OCI-LY3 (cell line): ENCODE results near the gene LYRM9.
"Not testable (repeated sequence)": the region's sequence is repeated elsewhere in the genome, so short reads cannot be mapped to it uniquely, and the experiment has no call there.

Source experiments
- H2AFZ ChIP-seq: fragments of 200-600, 300-600 bp; shearing (Covaris generic); 2 replicates; pipeline ENCODE4 v1.6.0; 2014; ENCODE audit warnings: antibody characterized with exemption, low read depth, low read length
- H3K27ac ChIP-seq: fragments of 200-600, 300-600 bp; sonication (generic); 2 replicates; pipeline ENCODE4 v1.5.1; 2014; ENCODE audit warnings: mild to moderate bottlenecking, low read length, moderate library complexity, mixed read lengths
- H3K27me3 ChIP-seq: fragments of 200-600, 300-600 bp; sonication (generic); 2 replicates; pipeline ENCODE4 v1.6.1; 2014; ENCODE audit warnings: low read depth, low read length, mixed read lengths
- H3K36me3 ChIP-seq: fragments of 200-600, 300-600 bp; sonication (generic); replicated peaks from 2 replicates; pipeline ENCODE3; 2014; ENCODE audit warnings: low read depth, low read length, mixed read lengths
- H3K4me1 ChIP-seq: fragments of 300-600, 200-600 bp; sonication (generic); 2 replicates; pipeline ENCODE4 v1.6.1; 2014; ENCODE audit warnings: low read length, mixed read lengths
- H3K4me2 ChIP-seq: fragments of 200-600, 300-600 bp; sonication (generic); 2 replicates; pipeline ENCODE4 v1.6.1; 2014; ENCODE audit warnings: low read length, mixed read lengths
- H3K4me3 ChIP-seq: fragments of 300-600, 200-600 bp; sonication (generic); 2 replicates; pipeline ENCODE4 v1.5.1; 2014; ENCODE audit warnings: antibody characterized with exemption, mild to moderate bottlenecking, low read length, moderate library complexity
- H3K79me2 ChIP-seq: fragments of 300-600, 200-600 bp; shearing (Covaris generic); 2 replicates; pipeline ENCODE4 v1.6.1; 2014; ENCODE audit warnings: mild to moderate bottlenecking, low read length, mixed read lengths
- H3K9ac ChIP-seq: fragments of 300-600, 200-600 bp; shearing (Covaris generic); 2 replicates; pipeline ENCODE4 v1.6.0; 2014; ENCODE audit warnings: mild to moderate bottlenecking, low read length, moderate library complexity
- H3K9me3 ChIP-seq: fragments of 200-600, 300-600 bp; shearing (Covaris generic); 2 replicates; pipeline ENCODE4 v1.6.1; 2014; ENCODE audit warnings: low read length, mixed read lengths; ENCODE audit not compliant: insufficient read depth
- H4K20me1 ChIP-seq: fragments of 200-600, 300-600 bp; sonication (generic); 2 replicates; pipeline ENCODE4 v1.6.1; 2016; ENCODE audit warnings: low read length, mixed read lengths; ENCODE audit not compliant: insufficient read depth
- EZH2phosphoT487 ChIP-seq: fragments of 200-600 bp; shearing (Covaris generic); IDR thresholded peaks from 2 replicates; pipeline ENCODE4 v1.6.1; 2018; ENCODE audit warnings: antibody characterized with exemption, mixed run types, low read depth
- TF ChIP-seq, protein P1 (sequence below): fragments of 200-600, 300-600 bp; sonication (generic); IDR thresholded peaks from 2 replicates; pipeline ENCODE4 v1.5.1; 2014; ENCODE audit warnings: antibody characterized with exemption, low read length, low read depth

LYRM9 gene

DNA sequence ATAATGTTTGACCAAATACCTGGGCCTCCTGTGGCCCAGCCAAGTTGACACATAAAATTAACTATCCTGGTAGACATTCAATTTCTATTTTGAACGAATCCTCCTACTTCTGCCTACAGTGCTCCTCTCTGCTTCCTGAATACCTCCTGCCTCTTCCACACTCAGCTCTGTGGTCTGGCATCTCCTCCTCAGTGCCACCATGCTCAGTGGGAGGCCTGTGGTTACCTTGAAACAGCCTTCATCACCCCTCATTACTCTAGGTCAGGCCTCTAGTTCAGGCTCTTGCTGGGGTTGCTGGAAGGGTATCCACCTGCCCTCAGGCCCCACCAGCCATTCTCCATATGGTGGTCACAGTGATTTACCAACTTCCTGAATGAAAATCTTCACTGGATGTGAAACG lies 5.1 kb downstream of the LYRM9 start:
- H4K20me1 ChIP-seq, result no peaks in the 10 kb centered on the region
- H3K9me3 ChIP-seq, result no peaks in the 10 kb centered on the region
- no peak overlapping the region for H3K4me3 ChIP-seq
- no peaks in the 10 kb centered on the region for H3K36me3 ChIP-seq
- H3K79me2 ChIP-seq, result no peaks in the 10 kb centered on the region
- H2AFZ ChIP-seq, result no peak overlapping the region
- H3K4me1 ChIP-seq, result peaks cover 12% of the 10 kb centered on the region
- TF ChIP-seq, protein P1, sequence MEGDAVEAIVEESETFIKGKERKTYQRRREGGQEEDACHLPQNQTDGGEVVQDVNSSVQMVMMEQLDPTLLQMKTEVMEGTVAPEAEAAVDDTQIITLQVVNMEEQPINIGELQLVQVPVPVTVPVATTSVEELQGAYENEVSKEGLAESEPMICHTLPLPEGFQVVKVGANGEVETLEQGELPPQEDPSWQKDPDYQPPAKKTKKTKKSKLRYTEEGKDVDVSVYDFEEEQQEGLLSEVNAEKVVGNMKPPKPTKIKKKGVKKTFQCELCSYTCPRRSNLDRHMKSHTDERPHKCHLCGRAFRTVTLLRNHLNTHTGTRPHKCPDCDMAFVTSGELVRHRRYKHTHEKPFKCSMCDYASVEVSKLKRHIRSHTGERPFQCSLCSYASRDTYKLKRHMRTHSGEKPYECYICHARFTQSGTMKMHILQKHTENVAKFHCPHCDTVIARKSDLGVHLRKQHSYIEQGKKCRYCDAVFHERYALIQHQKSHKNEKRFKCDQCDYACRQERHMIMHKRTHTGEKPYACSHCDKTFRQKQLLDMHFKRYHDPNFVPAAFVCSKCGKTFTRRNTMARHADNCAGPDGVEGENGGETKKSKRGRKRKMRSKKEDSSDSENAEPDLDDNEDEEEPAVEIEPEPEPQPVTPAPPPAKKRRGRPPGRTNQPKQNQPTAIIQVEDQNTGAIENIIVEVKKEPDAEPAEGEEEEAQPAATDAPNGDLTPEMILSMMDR, result no peak
- no peak for TF ChIP-seq EZH2phosphoT487
- peaks cover 6% of the 10 kb centered on the region; the same call in 1 of the 2 replicates for H3K27me3 ChIP-seq
- H3K27ac ChIP-seq, result no peak overlapping the region
- H3K4me2 ChIP-seq, result no peak overlapping the region
- no peak overlapping the region for H3K9ac ChIP-seq

DNA sequence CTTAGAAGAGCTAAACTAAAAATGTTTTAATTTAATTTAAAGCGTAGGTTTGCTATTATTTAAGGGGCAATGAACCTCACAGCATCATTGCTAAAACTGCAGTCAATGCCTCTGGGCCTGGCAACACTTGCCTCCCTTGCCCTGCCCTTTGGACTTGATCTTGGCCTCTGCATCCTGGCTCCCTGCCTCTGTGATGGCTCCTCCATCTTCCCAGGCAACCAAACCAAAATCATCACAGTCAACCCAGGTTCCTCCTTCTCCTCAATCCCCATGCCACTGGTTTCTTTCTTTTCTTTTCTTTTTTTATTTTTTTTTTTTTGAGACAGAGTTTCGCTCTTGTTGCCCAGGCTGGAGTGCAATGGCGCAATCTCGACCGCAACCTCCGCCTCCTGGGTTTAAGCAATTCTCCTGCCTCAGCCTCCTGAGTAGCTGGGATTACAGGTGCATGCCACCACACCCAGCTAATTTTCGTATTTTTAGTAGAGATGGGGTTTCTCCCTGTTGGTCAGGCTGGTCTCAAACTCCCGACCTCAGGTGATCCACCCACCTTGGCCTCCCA lies 6.7 kb downstream of the LYRM9 start:
- H3K4me1 ChIP-seq, H3K4me2 ChIP-seq, H2AFZ ChIP-seq: not testable (repeated sequence)

DNA sequence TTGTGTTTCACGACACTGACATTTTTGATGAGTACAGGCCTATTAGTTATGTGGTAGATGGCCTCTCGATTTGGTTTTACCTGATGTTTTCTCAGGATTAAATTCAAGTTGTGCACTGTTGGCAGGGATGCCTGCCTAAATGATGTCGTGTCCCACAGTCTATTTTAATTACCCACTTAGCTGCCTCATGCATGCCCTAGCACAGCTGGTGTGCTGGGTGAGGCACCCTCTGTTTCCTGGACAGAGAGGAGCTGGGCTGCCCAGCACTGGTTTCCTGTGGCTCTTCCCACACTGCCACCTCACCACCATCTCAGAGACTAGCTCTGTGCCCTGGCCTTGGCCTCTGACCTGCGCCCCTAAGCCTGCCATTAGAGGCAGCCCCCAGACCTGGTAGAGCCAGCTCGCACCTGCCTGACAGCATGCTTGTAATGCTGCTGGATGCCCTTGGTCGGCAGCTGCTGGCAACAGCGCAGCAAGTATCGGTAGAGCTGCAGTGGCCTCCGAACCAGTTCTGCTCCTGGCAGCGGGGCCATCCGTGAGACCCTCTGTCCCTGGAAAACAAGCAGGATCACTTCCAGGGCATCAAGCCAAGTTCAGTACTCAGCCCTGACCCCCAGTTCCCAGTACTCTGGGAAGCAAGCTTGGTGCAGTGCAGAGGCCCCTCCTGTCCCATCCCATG lies 10.9 kb downstream of the LYRM9 start:
- H2AFZ ChIP-seq, result no peak overlapping the region
- H3K27me3 ChIP-seq, result peaks cover 6% of the 10 kb centered on the region; the same call in 1 of the 2 replicates
- no peak overlapping the region for H3K4me3 ChIP-seq
- no peak overlapping the region for H3K4me2 ChIP-seq
- no peak overlapping the region for H3K27ac ChIP-seq
- no peaks in the 10 kb centered on the region for H3K79me2 ChIP-seq
- no peaks in the 10 kb centered on the region for H3K36me3 ChIP-seq
- peaks cover 7% of the 10 kb centered on the region for H3K4me1 ChIP-seq
- H4K20me1 ChIP-seq, result no peaks in the 10 kb centered on the region
- no peaks in the 10 kb centered on the region for H3K9me3 ChIP-seq
- H3K9ac ChIP-seq, result no peak overlapping the region
- TF ChIP-seq EZH2phosphoT487, result no peak
- TF ChIP-seq, protein P1, result no peak

More for the DNA sequence above, 6.7 kb downstream of the LYRM9 start:
- H3K79me2 ChIP-seq, H3K27me3 ChIP-seq, H4K20me1 ChIP-seq, H3K4me3 ChIP-seq, H3K27ac ChIP-seq, H3K36me3 ChIP-seq, H3K9ac ChIP-seq, H3K9me3 ChIP-seq: not testable (repeated sequence)

DNA sequence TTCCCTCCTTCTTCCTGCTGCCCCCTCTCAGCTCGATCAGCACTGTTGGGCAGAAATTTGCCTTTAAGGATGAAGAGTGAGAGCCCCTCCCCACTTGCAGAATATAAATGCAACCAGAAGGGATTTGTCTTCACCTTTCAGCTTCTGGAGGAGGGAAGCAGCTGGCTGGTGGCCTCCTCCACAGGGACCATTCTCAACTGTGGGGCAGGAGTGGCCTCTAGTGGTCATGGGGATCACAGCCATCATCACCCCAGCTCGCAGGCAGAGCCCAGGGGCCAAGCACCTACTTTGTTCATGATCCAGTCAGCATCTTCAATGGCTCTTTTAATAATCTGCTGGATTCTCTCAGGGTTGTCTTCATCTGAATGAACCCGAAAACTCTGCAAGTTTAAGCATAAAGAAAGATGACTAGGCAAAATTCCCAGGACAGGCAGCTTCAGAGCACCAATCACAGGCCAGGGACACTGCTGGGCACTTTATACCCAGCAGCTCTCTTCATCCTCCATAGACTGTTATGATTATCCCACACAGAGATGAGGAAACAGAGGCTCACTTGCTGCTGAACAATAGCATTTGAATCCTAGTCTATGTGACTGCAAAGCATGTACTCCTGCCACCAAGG lies 13.1 kb downstream of the LYRM9 start:
- H3K27ac ChIP-seq, result no peak overlapping the region
- H3K4me2 ChIP-seq, result no peak overlapping the region
- no peaks in the 10 kb centered on the region for H3K79me2 ChIP-seq
- no peak overlapping the region for H2AFZ ChIP-seq
- peaks cover under 1% of the 10 kb centered on the region; the same call in 1 of the 2 replicates for H3K4me1 ChIP-seq
- no peaks in the 10 kb centered on the region for H3K36me3 ChIP-seq
- no peaks in the 10 kb centered on the region for H3K9me3 ChIP-seq
- H4K20me1 ChIP-seq, result no peaks in the 10 kb centered on the region
- H3K4me3 ChIP-seq, result no peak overlapping the region
- no peak overlapping the region for H3K9ac ChIP-seq
- TF ChIP-seq, protein P1, result peak; percentile 87
- TF ChIP-seq EZH2phosphoT487, result no peak
- H3K27me3 ChIP-seq, result peaks cover 5% of the 10 kb centered on the region; the same call in 1 of the 2 replicates
